PC-3 (cell line): ENCODE results near the gene CAMTA2.

Experiments
- CTCF ChIP-seq: fragments of 300-600 bp; sonication (generic); conservative IDR thresholded peaks from 2 replicates; pipeline ENCODE4 v1.5.1; 2017; ENCODE audit warnings: antibody characterized with exemption, low read depth, mild to moderate bottlenecking, low read length
- EZH2 ChIP-seq: fragments of 300-600 bp; sonication (generic); IDR thresholded peaks from one replicate; pipeline ENCODE4 v1.6.1; 2017; ENCODE audit warnings: antibody characterized with exemption, mild to moderate bottlenecking, low read length; ENCODE audit not compliant: unreplicated experiment

GRCh38 chr17:4939796-4940554, 47.5 kb downstream of the CAMTA2 start, which contains the start of the genes RNF167 and SLC25A11:
- TF ChIP-seq CTCF (no peak), EZH2 (no peak)
